VCaP (cell line): ENCODE data around the gene CNNM1.

ENCODE experiments used
- H3K27ac ChIP-seq: fragments of 450-650 bp; 2 replicates; pipeline ENCODE4 v1.5.1; 2017
- CTCF ChIP-seq: fragments of 450-650 bp; conservative IDR thresholded peaks from 2 replicates; pipeline ENCODE4 v1.5.1; 2017; ENCODE audit warnings: mild to moderate bottlenecking, moderate library complexity

Gene CNNM1

GRCh38 chr10:99395750-99396445, 66.7 kb downstream of the CNNM1 start:
- peak overlapping the region; percentile 78 for H3K27ac ChIP-seq
- TF ChIP-seq CTCF: no peak

GRCh38 chr10:99396471-99396870, 67.3 kb downstream of the CNNM1 start:
- TF ChIP-seq CTCF: no peak
- peak overlapping the region; percentile 78 for H3K27ac ChIP-seq

- no peak for TF ChIP-seq CTCF
- no peak overlapping the region for H3K27ac ChIP-seq
These were observed 70.5 kb downstream of the CNNM1 start for GRCh38 chr10:99399664-99400063.

- TF ChIP-seq CTCF: no peak
These were observed 74.5 kb downstream of the CNNM1 start for GRCh38 chr10:99403674-99404073.

GRCh38 chr10:99406149-99406548, 77.0 kb downstream of the CNNM1 start:
- H3K27ac ChIP-seq: no peak overlapping the region
- no peak for TF ChIP-seq CTCF

More at GRCh38 chr10:99403674-99404073, 74.5 kb downstream of the CNNM1 start:
- H3K27ac ChIP-seq: no peak overlapping the region

- no peak overlapping the region for H3K27ac ChIP-seq
- no peak for TF ChIP-seq CTCF
These were observed 81.0 kb downstream of the CNNM1 start for GRCh38 chr10:99410146-99410545.

GRCh38 chr10:99410876-99411275, 81.7 kb downstream of the CNNM1 start:
- no peak for TF ChIP-seq CTCF
- H3K27ac ChIP-seq: no peak overlapping the region
